H9 (cell line): ENCODE data around the gene BPIFB3. TPM values are rescaled to one million over a fixed set of nuclear protein-coding genes. Genes with fewer than 3 reads are reported as not detected.

Experiments
- DNase-seq: peaks from one replicate; pipeline ENCODE4 v3.0.0-alpha.2; 2017
- H2AFZ ChIP-seq: one replicate; pipeline ENCODE4 v1.6.1; 2013; ENCODE audit warnings: mild to moderate bottlenecking, low read length, control low read depth, moderate library complexity
- H2AK5ac ChIP-seq: 2 replicates; pipeline ENCODE4 v1.6.1; 2013; ENCODE audit warnings: low read length, control low read depth, mixed read lengths; ENCODE audit not compliant: insufficient read length
- H2BK120ac ChIP-seq: one replicate; pipeline ENCODE4 v1.6.1; 2013; ENCODE audit warnings: low read depth, mild to moderate bottlenecking, low read length, control low read depth, inconsistent platforms; ENCODE audit not compliant: poor library complexity, severe bottlenecking
- H2BK12ac ChIP-seq: 2 replicates; pipeline ENCODE4 v1.6.1; 2013; ENCODE audit warnings: low read length, control low read depth, mixed read lengths, low read depth; ENCODE audit not compliant: insufficient read length
- H2BK15ac ChIP-seq: 2 replicates; pipeline ENCODE4 v1.6.1; 2013; ENCODE audit warnings: low read depth, low read length, control low read depth
- H2BK20ac ChIP-seq: one replicate; pipeline ENCODE4 v1.6.1; 2013; ENCODE audit warnings: low read depth, mild to moderate bottlenecking, low read length, control low read depth, inconsistent platforms; ENCODE audit not compliant: poor library complexity, severe bottlenecking
- H2BK5ac ChIP-seq: 2 replicates; pipeline ENCODE4 v1.6.1; 2013; ENCODE audit warnings: low read length, control low read depth, mixed read lengths; ENCODE audit not compliant: insufficient read length
- H3K14ac ChIP-seq: 2 replicates; pipeline ENCODE4 v1.6.1; 2013; ENCODE audit warnings: low read length, control low read depth; ENCODE audit not compliant: insufficient read depth
- H3K18ac ChIP-seq: 2 replicates; pipeline ENCODE4 v1.6.1; 2013; ENCODE audit warnings: low read depth, mild to moderate bottlenecking, mixed read lengths, low read length, control low read depth; ENCODE audit not compliant: insufficient read length
- H3K23ac ChIP-seq: 2 replicates; pipeline ENCODE4 v1.6.1; 2013; ENCODE audit warnings: low read length, control low read depth, mixed read lengths, low read depth; ENCODE audit not compliant: insufficient read length
- H3K23me2 ChIP-seq: 2 replicates; pipeline ENCODE4 v1.6.1; 2013; ENCODE audit warnings: low read depth, mild to moderate bottlenecking, mixed read lengths, low read length, control low read depth; ENCODE audit not compliant: insufficient read length, poor library complexity, severe bottlenecking
- H3K27ac ChIP-seq: 2 replicates; pipeline ENCODE4 v1.5.1; 2013; ENCODE audit warnings: low read length, control low read depth, mixed read lengths, low read depth; ENCODE audit not compliant: insufficient read length
- H3K27me3 ChIP-seq: 2 replicates; pipeline ENCODE4 v1.6.1; 2013; ENCODE audit warnings: low read length, control low read depth, inconsistent platforms; ENCODE audit not compliant: insufficient read depth
- H3K4ac ChIP-seq: 2 replicates; pipeline ENCODE4 v1.6.1; 2013; ENCODE audit warnings: low read depth, mild to moderate bottlenecking, control low read depth, inconsistent platforms, low read length, moderate library complexity
- H3K4me1 ChIP-seq: 2 replicates; pipeline ENCODE4 v1.6.1; 2013; ENCODE audit warnings: low read length, control low read depth, inconsistent platforms; ENCODE audit not compliant: insufficient read depth
- H3K4me2 ChIP-seq: 2 replicates; pipeline ENCODE4 v1.6.1; 2013; ENCODE audit warnings: low read length, control low read depth, mixed read lengths; ENCODE audit not compliant: insufficient read length, insufficient read depth
- H3K56ac ChIP-seq: 2 replicates; pipeline ENCODE4 v1.6.1; 2013; ENCODE audit warnings: low read depth, mild to moderate bottlenecking, mixed read lengths, low read length, control low read depth; ENCODE audit not compliant: insufficient read length
- H3K79me1 ChIP-seq: 2 replicates; pipeline ENCODE4 v1.6.1; 2013; ENCODE audit warnings: low read depth, mild to moderate bottlenecking, moderate library complexity, low read length, control low read depth, inconsistent platforms; ENCODE audit not compliant: insufficient read depth, poor library complexity, severe bottlenecking
- H3K79me2 ChIP-seq: 2 replicates; pipeline ENCODE4 v1.6.1; 2013; ENCODE audit warnings: low read length, control low read depth, inconsistent platforms; ENCODE audit not compliant: insufficient read depth
- H3K9ac ChIP-seq: 2 replicates; pipeline ENCODE4 v1.6.1; 2013; ENCODE audit warnings: low read length, control low read depth, mixed read lengths; ENCODE audit not compliant: insufficient read length; ENCODE audit errors: extremely low read depth
- H3K9me3 ChIP-seq: one replicate; pipeline ENCODE4 v1.6.1; 2013; ENCODE audit warnings: low read depth, low read length, inconsistent platforms; ENCODE audit not compliant: control insufficient read depth
- H3T11ph ChIP-seq: one replicate; pipeline ENCODE4 v1.6.1; 2013; ENCODE audit warnings: mild to moderate bottlenecking, low read length, control low read depth, inconsistent platforms
- H4K20me1 ChIP-seq: one replicate; pipeline ENCODE4 v1.6.1; 2013; ENCODE audit not compliant: control insufficient read depth, insufficient read length, insufficient read depth
- H4K5ac ChIP-seq: 2 replicates; pipeline ENCODE4 v1.6.1; 2013; ENCODE audit warnings: low read depth, mild to moderate bottlenecking, mixed read lengths, low read length, control low read depth; ENCODE audit not compliant: insufficient read length
- H4K8ac ChIP-seq: replicated peaks from 2 replicates; pipeline ENCODE4 v1.6.1; 2013; ENCODE audit warnings: low read length, control low read depth, mixed read lengths, low read depth; ENCODE audit not compliant: insufficient read length
- H4K91ac ChIP-seq: 2 replicates; pipeline ENCODE4 v1.6.1; 2013; ENCODE audit warnings: low read depth, mild to moderate bottlenecking, moderate library complexity, mixed read lengths, low read length, control low read depth; ENCODE audit not compliant: insufficient read length
- H3K27ac Mint-ChIP-seq, 3 experiments: 2 replicates in 2 of 3; 3 replicates in 1 of 3; pipeline ENCODE4 v1.8.0; 2020 to 2021; ENCODE audit warnings: mixed read lengths in 3 of 3, mild to moderate bottlenecking in 1 of 3, moderate library complexity in 1 of 3
- H3K27me3 Mint-ChIP-seq: 2 replicates; pipeline ENCODE4 v1.8.0; 2021; ENCODE audit warnings: low read depth, mild to moderate bottlenecking, moderate library complexity, mixed read lengths
- H3K36me3 Mint-ChIP-seq, 3 experiments: 2 replicates in 2 of 3; 3 replicates in 1 of 3; pipeline ENCODE4 v1.8.0; 2020 to 2021; ENCODE audit warnings: low read depth in 3 of 3, mixed read lengths in 3 of 3; ENCODE audit not compliant: insufficient read depth in 1 of 3
- H3K4me1 Mint-ChIP-seq, 2 experiments: 2 replicates each; pipeline ENCODE4 v1.8.0; 2020; ENCODE audit warnings: mixed read lengths in 2 of 2
- H3K4me3 Mint-ChIP-seq, 2 experiments: 2 replicates in 1 of 2; 3 replicates in 1 of 2; pipeline ENCODE4 v1.8.0; 2020 to 2021; ENCODE audit warnings: mild to moderate bottlenecking in 2 of 2, mixed read lengths in 2 of 2, moderate library complexity in 1 of 2
- H3K9me3 Mint-ChIP-seq, 2 experiments: 2 replicates in 1 of 2; 3 replicates in 1 of 2; pipeline ENCODE4 v1.8.0; 2020; ENCODE audit warnings: mild to moderate bottlenecking in 2 of 2, mixed read lengths in 2 of 2, moderate library complexity in 1 of 2
- WGBS: extraction: QIAGEN DNeasy Blood & Tissue Kit; methylation state at CpG from one replicate; pipeline ENCODE4 v1.1.7; 2013; ENCODE audit warnings: missing lambda C conversion rate, low lambda C conversion rate, mixed read lengths; ENCODE audit not compliant: insufficient read length; ENCODE audit errors: extremely low coverage; 5-methylcytosine and 5-hydroxymethylcytosine counted together
- total RNA-seq: library from RNA; stranded (reverse); gene quantifications from 2 replicates; pipeline ENCODE4 v1.2.1, GENCODE V29; 2021
- TF ChIP-seq, protein P1 (sequence below): fragments of 200-600 bp; sonication (generic); conservative IDR thresholded peaks from 3 replicates; pipeline ENCODE4 v1.8.0; 2021; ENCODE audit warnings: antibody characterized with exemption, mild to moderate bottlenecking

Gene BPIFB3
- total RNA-seq, 1 experiment from 2014 or later = not detected

GRCh38 chr20:33062105-33062824 is 8.6 kb downstream of the BPIFB3 start:
- Histone ChIP-seq H3K4me1 (no peaks in the 10 kb centered on the region), H3K4ac (no peak overlapping the region), H3K4me2 (no peak overlapping the region), H4K20me1 (no peaks in the 10 kb centered on the region), H3K56ac (no peak overlapping the region), H2AK5ac (no peak overlapping the region), H2BK15ac (no peak overlapping the region), H3T11ph (no peak overlapping the region), H3K9me3 (no peaks in the 10 kb centered on the region), H4K5ac (no peak overlapping the region), H3K79me2 (no peaks in the 10 kb centered on the region), H4K91ac (no peak overlapping the region), H2AFZ (no peak overlapping the region), H2BK12ac (no peak overlapping the region), H3K23me2 (no peaks in the 10 kb centered on the region), H3K18ac (no peak overlapping the region), H3K27ac (no peak overlapping the region), H4K8ac (no peak overlapping the region), H3K27me3 (no peaks in the 10 kb centered on the region), H2BK5ac (no peak overlapping the region), H2BK20ac (no peak overlapping the region), H3K79me1 (no peaks in the 10 kb centered on the region), H2BK120ac (no peak overlapping the region), H3K23ac (no peak overlapping the region), H3K14ac (no peak overlapping the region), H3K9ac (no peak overlapping the region)
- no peak overlapping the region; a peak in 1 of 5 replicates for H3K4me3 Mint-ChIP-seq
- H3K36me3 Mint-ChIP-seq = no peaks in the 10 kb centered on the region
- no CpG with 5 or more reads among the region's 9 CpGs for WGBS
- DNase-seq = no peak
- H3K27me3 Mint-ChIP-seq = peaks cover 2% of the 10 kb centered on the region
- no peaks in the 10 kb centered on the region for H3K9me3 Mint-ChIP-seq
- TF ChIP-seq, protein P1, sequence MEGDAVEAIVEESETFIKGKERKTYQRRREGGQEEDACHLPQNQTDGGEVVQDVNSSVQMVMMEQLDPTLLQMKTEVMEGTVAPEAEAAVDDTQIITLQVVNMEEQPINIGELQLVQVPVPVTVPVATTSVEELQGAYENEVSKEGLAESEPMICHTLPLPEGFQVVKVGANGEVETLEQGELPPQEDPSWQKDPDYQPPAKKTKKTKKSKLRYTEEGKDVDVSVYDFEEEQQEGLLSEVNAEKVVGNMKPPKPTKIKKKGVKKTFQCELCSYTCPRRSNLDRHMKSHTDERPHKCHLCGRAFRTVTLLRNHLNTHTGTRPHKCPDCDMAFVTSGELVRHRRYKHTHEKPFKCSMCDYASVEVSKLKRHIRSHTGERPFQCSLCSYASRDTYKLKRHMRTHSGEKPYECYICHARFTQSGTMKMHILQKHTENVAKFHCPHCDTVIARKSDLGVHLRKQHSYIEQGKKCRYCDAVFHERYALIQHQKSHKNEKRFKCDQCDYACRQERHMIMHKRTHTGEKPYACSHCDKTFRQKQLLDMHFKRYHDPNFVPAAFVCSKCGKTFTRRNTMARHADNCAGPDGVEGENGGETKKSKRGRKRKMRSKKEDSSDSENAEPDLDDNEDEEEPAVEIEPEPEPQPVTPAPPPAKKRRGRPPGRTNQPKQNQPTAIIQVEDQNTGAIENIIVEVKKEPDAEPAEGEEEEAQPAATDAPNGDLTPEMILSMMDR = no peak
- no peak overlapping the region; a peak in 1 of 7 replicates for H3K27ac Mint-ChIP-seq
- no peaks in the 10 kb centered on the region for H3K4me1 Mint-ChIP-seq
